Spleen (tissue), 7 donors: ENCODE data around the gene PDE4B.

Experiments used
- POLR2A ChIP-seq, 3 donors: fragments of 450-650 bp; IDR thresholded peaks; one replicate each; pipeline ENCODE4 v1.5.1; 2017; ENCODE audit warnings: antibody characterized with exemption in 3 of 3, mild to moderate bottlenecking in 1 of 3
- POLR2AphosphoS5 ChIP-seq, 3 donors: sonication (generic); formaldehyde crosslinking; IDR thresholded peaks; one replicate each; pipeline ENCODE4 v1.5.1; 2017; ENCODE audit warnings: antibody characterized with exemption in 3 of 3
- TF ChIP-seq, protein P1 (sequence below), 11 experiments: fragments of 200-600 bp in 7 of 11; fragments of 450-650 bp in 4 of 11; sonication (generic) in 4 of 11; IDR thresholded peaks in 8 of 11; conservative IDR thresholded peaks in 3 of 11; 1 replicate in 7 of 11; 2 replicates in 4 of 11; pipeline versions ENCODE4 v1.4.0 to v1.8.0; 2016 to 2021; ENCODE audit warnings: antibody characterized with exemption in 11 of 11, inconsistent platforms in 4 of 11, mild to moderate bottlenecking in 1 of 11
- donor health status: DM: no; HTN: no; CAD: no; lungs with moderate emphysema.
- donor health status: DM: no; HTN: no; CAD: no.
- donor health status: DM: no; HTN: no; CAD: no.

DNA sequence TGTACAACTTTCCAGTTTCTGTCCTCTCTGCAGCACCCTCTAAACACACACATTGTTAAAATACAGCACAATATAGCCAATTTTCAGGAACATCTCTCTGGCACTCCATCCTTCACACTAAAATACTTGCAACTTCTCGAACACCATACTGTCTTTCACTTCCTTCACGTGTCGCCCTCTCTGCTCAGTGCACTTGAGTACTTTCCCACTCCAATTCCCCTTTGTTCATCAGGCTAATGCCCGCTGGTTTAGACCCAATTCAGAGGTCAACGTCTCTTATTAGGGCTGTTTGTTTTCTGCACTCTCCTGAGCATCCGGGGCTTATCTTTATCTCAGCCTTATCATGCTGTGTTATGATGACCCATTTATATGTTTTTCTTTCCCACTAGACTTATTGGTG, 503.1 kb downstream of the PDE4B start:
- TF ChIP-seq, protein P1, sequence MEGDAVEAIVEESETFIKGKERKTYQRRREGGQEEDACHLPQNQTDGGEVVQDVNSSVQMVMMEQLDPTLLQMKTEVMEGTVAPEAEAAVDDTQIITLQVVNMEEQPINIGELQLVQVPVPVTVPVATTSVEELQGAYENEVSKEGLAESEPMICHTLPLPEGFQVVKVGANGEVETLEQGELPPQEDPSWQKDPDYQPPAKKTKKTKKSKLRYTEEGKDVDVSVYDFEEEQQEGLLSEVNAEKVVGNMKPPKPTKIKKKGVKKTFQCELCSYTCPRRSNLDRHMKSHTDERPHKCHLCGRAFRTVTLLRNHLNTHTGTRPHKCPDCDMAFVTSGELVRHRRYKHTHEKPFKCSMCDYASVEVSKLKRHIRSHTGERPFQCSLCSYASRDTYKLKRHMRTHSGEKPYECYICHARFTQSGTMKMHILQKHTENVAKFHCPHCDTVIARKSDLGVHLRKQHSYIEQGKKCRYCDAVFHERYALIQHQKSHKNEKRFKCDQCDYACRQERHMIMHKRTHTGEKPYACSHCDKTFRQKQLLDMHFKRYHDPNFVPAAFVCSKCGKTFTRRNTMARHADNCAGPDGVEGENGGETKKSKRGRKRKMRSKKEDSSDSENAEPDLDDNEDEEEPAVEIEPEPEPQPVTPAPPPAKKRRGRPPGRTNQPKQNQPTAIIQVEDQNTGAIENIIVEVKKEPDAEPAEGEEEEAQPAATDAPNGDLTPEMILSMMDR (IDR thresholded peaks at IDR 0.05 in 8 of 11, conservative IDR thresholded peaks at IDR 0.05 in 3 of 11) = no peak
- TF ChIP-seq POLR2A (IDR thresholded peaks at IDR 0.05) (no peak), POLR2AphosphoS5 (IDR thresholded peaks at IDR 0.05) (no peak)
